Lower lobe of right lung (tissue), 2 donors: ENCODE measurements around the gene B3GNT8. TPM values are rescaled to one million over a fixed set of nuclear protein-coding genes. Genes with fewer than 3 reads are reported as not detected.

ENCODE experiments used
- ATAC-seq, 2 donors: fragments of 200-7000 bp; cut with Tn5 transposase; one replicate each; pipeline ENCODE4 v1.9.1; 2020 to 2022; ENCODE audit warnings: mild to moderate bottlenecking in 2 of 2, moderate library complexity in 2 of 2
- DNase-seq: peaks from one replicate; pipeline ENCODE4 v3.0.0-alpha.2; 2020
- H3K27ac ChIP-seq: fragments of 200-600 bp; one replicate; pipeline ENCODE4 v1.8.0; 2022
- H3K27me3 ChIP-seq: fragments of 200-600 bp; one replicate; pipeline ENCODE4 v1.8.0; 2022; ENCODE audit warnings: low read depth
- H3K36me3 ChIP-seq: fragments of 200-600 bp; one replicate; pipeline ENCODE4 v1.8.0; 2022; ENCODE audit warnings: mild to moderate bottlenecking
- H3K4me1 ChIP-seq: fragments of 200-600 bp; one replicate; pipeline ENCODE4 v1.8.0; 2022
- H3K4me3 ChIP-seq: fragments of 200-600 bp; one replicate; pipeline ENCODE4 v1.8.0; 2022; ENCODE audit warnings: mild to moderate bottlenecking
- H3K9me3 ChIP-seq: fragments of 200-600 bp; one replicate; pipeline ENCODE4 v1.8.0; 2022
- intact Hi-C: fragments of 100-400 bp; cut with DNase I; formaldehyde crosslinking; loops from one replicate; pipeline ENCODE4 v1.11.0; 2022
- total RNA-seq: library from RNA; stranded (reverse); fragmentation: NEBNext Ultra II Directional; extraction: Animal tissue kit (Norgen Biotek cat#: 25700); gene quantifications from one replicate; pipeline ENCODE4 v1.2.1, GENCODE V29; 2021
- TF ChIP-seq, protein P1 (sequence below): fragments of 200-600 bp; IDR thresholded peaks from one replicate; pipeline ENCODE4 v1.8.0; 2022; ENCODE audit warnings: antibody characterized with exemption, mild to moderate bottlenecking
- donor health status: DM: no; HTN: yes; CAD: no; lungs with severe emphysema.

B3GNT8 gene
- total RNA-seq, 1 donor from 2014 or later: 22.5 TPM

DNA sequence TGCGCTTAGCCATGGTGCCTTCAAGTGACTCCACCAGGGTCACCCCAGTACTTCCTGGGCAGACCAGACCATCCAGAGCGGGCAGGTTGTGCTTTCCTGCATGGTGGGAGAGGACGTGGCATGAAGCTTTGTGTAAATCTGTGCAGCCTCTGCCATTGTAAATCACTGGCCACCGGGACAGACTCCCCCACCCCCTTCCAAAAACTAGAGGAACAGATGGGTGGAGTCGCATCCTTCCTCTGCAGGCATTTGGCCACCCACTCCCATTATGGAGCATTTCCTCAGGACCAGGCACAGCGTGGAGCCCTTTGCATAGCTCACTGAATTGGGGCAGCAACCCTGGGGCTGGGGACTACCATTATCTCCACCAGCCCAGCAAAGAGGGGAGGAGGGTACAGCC, 21.4 kb downstream of the B3GNT8 start:
- no peak for DNase-seq
- no peaks in the 10 kb centered on the region for H3K9me3 ChIP-seq
- H3K4me1 ChIP-seq: peaks cover 76% of the 10 kb centered on the region
- peaks cover 22% of the 10 kb centered on the region for H3K36me3 ChIP-seq
- H3K27ac ChIP-seq: peak overlapping the region; percentile 54
- ATAC-seq: no peak
- H3K4me3 ChIP-seq: no peak overlapping the region
- no peaks in the 10 kb centered on the region for H3K27me3 ChIP-seq
- TF ChIP-seq, protein P1, sequence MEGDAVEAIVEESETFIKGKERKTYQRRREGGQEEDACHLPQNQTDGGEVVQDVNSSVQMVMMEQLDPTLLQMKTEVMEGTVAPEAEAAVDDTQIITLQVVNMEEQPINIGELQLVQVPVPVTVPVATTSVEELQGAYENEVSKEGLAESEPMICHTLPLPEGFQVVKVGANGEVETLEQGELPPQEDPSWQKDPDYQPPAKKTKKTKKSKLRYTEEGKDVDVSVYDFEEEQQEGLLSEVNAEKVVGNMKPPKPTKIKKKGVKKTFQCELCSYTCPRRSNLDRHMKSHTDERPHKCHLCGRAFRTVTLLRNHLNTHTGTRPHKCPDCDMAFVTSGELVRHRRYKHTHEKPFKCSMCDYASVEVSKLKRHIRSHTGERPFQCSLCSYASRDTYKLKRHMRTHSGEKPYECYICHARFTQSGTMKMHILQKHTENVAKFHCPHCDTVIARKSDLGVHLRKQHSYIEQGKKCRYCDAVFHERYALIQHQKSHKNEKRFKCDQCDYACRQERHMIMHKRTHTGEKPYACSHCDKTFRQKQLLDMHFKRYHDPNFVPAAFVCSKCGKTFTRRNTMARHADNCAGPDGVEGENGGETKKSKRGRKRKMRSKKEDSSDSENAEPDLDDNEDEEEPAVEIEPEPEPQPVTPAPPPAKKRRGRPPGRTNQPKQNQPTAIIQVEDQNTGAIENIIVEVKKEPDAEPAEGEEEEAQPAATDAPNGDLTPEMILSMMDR: no peak
- intact Hi-C loops: no loop called here

DNA sequence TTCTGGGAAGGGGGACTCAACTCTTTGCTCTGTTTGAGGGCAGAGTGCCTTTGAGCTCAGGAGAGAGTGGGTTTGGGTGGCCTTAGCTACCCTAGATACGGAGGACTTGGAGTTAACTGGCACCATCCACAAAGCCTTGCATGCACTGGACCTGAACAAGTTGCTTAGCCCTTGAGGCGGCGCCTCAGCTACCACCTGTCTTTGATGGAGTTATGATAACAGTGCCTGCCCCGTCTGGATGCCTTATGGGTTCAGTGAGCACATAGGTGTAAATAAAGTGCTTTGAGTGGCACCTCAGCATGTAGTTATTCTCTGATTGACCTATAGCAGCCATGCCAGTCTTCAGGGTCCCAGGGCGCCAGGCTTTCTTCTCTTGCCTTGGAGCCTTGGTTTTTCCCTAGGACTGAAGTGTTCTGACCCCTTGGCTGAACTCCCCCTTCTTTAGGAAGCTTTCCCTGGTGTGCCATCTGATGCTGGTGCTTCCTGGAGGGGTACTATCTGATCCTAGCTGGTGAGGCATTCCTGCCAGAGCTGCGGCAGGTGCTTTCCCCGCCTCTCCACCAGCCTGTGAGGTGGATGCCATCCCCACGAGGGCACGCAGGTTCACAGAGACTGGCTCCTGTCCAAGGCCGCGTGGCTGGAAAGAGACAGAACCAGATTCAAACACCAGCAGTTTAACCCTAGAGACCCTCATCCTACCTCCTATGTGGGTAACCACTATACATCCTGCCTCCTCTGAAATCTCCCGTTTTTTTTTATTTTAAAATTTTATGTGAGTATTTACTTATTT, 23.8 kb downstream of the B3GNT8 start:
- intact Hi-C loops: no loop called here
- no peaks in the 10 kb centered on the region for H3K27me3 ChIP-seq
- peaks cover 67% of the 10 kb centered on the region for H3K4me1 ChIP-seq
- peaks cover 19% of the 10 kb centered on the region for H3K36me3 ChIP-seq
- no peaks in the 10 kb centered on the region for H3K9me3 ChIP-seq
- DNase-seq: no peak
- H3K27ac ChIP-seq: no peak overlapping the region
- ATAC-seq: no peak
- TF ChIP-seq, protein P1: no peak
- no peak overlapping the region for H3K4me3 ChIP-seq

DNA sequence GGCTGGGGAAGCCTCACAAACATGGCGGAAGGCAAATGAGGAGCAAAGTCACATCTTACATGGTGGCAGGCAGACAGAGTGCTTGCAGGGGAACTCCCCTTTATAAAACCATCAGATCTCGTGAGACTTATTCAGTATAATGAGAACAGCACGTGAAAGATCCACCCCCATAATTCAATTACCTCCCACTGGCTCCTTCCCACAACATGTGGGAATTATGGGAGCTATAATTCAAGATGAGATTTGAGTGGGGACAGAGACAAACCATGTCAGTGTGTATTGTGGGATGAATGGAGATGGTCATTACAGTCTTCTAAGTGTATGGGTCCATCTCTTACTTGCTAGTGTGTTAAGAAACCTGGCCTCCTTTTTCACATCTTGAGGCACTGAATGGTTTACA, 25.2 kb downstream of the B3GNT8 start:
- Histone ChIP-seq H3K27me3 (no peaks in the 10 kb centered on the region), H3K4me1 (peaks cover 57% of the 10 kb centered on the region), H3K4me3 (no peak overlapping the region), H3K9me3 (no peaks in the 10 kb centered on the region), H3K27ac (peak overlapping the region; percentile 24), H3K36me3 (peaks cover 19% of the 10 kb centered on the region)
- TF ChIP-seq, protein P1: no peak
- no peak for DNase-seq
- no peak for ATAC-seq
- intact Hi-C loops: no loop called here

DNA sequence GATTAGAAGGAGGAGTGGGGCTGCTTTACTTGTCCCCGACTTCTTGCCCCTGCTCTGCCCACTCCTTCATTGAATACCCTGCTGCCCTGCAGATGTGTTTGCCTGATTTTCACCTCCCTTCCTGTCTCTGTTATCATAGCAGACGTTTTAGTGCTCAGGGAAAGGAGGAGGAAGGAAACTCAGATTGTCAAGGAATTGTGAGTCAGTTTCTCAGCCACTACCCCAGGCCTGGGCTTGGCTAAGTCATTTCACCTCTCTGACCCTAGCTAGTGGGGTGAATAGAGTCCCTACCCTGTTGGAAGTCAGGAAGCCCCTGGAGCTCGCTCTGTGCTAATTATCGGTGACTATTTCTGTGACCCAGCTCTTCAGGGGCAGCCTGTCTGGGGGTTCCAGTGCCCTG, 25.7 kb downstream of the B3GNT8 start:
- intact Hi-C loops: no loop called here
- ATAC-seq (no peak), DNase-seq (no peak)
- no peaks in the 10 kb centered on the region for H3K27me3 ChIP-seq
- H3K36me3 ChIP-seq: peaks cover 19% of the 10 kb centered on the region
- TF ChIP-seq, protein P1: no peak
- peak overlapping the region; percentile 24 for H3K27ac ChIP-seq
- no peak overlapping the region for H3K4me3 ChIP-seq
- H3K9me3 ChIP-seq: no peaks in the 10 kb centered on the region
- H3K4me1 ChIP-seq: peaks cover 57% of the 10 kb centered on the region

DNA sequence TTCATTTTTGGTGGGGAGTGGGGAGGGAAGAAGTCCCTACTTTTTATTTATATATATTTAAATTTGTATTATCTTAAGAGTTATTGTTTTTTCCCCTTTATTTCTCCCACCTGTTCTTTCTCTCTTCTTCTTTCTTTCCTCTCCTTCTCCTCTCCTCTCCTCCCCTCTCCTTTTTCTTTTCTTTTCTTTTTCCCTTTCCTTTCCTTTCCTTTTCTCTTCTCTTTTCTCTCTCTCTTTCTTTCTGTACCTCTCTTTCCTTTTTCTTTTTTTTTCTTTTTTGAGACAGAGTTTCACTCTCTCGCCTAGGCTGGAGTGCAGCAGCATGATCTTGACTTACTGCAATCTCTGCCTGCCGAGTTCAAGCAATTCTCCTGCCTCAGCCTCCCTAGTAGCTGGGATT, 27.6 kb downstream of the B3GNT8 start:
- H3K27ac ChIP-seq: no peak overlapping the region

More for the DNA sequence above, 27.6 kb downstream of the B3GNT8 start:
- ATAC-seq (no peak), DNase-seq (no peak)
- Histone ChIP-seq H3K36me3 (peaks cover 19% of the 10 kb centered on the region), H3K9me3 (no peaks in the 10 kb centered on the region), H3K27me3 (no peaks in the 10 kb centered on the region), H3K4me1 (peaks cover 46% of the 10 kb centered on the region), H3K4me3 (no peak overlapping the region)
- intact Hi-C loops: no loop called here
- TF ChIP-seq, protein P1: no peak
